ENCODE results near the gene ZBTB7C.

ZBTB7C gene

GRCh38 chr18:47978141-47978540, 431.0 kb downstream of the ZBTB7C start:
- no peak for DNase-seq
